GM23338 (cell line): ENCODE measurements around the gene HOXD4. TPM values are rescaled to one million over a fixed set of nuclear protein-coding genes. Genes with fewer than 3 reads are reported as not detected.

Experiments used
- ATAC-seq: fragments of 200-7000 bp; cut with Tn5 transposase; 3 replicates; pipeline ENCODE4 v1.9.1; 2020
- DNase-seq: peaks from one replicate; pipeline ENCODE4 v3.0.0-alpha.2; 2015; ENCODE audit warnings: low spot score
- H2AFZ ChIP-seq: fragments of 200-600 bp; sonication (generic); 2 replicates; pipeline ENCODE4 v1.8.0; 2016; ENCODE audit warnings: antibody characterized with exemption, mild to moderate bottlenecking, moderate library complexity
- H3F3A ChIP-seq: fragments of 200-600 bp; sonication (generic); replicated peaks from 2 replicates; pipeline ENCODE4 v1.8.0; 2017; ENCODE audit warnings: antibody characterized with exemption, mixed run types, low read depth
- H3K27ac ChIP-seq: fragments of 200-600 bp; sonication (generic); 2 replicates; pipeline ENCODE4 v1.6.1; 2016; ENCODE audit warnings: low read depth
- H3K27me3 ChIP-seq: fragments of 200-600 bp; sonication (generic); 2 replicates; pipeline ENCODE4 v1.8.0; 2016; ENCODE audit warnings: mild to moderate bottlenecking, mixed run types, moderate library complexity; ENCODE audit not compliant: insufficient read depth
- H3K36me3 ChIP-seq: fragments of 200-600 bp; sonication (generic); 2 replicates; pipeline ENCODE4 v1.8.0; 2016; ENCODE audit warnings: mild to moderate bottlenecking; ENCODE audit not compliant: insufficient read depth
- H3K4me1 ChIP-seq: fragments of 200-600 bp; sonication (generic); 2 replicates; pipeline ENCODE4 v1.8.0; 2016; ENCODE audit warnings: mild to moderate bottlenecking, moderate library complexity; ENCODE audit not compliant: insufficient read depth
- H3K4me2 ChIP-seq: fragments of 200-600 bp; sonication (generic); 2 replicates; pipeline ENCODE4 v1.7.1; 2017; ENCODE audit warnings: mixed run types
- H3K4me3 ChIP-seq: fragments of 200-600 bp; sonication (generic); 2 replicates; pipeline ENCODE4 v1.6.1; 2016; ENCODE audit warnings: mixed run types
- H3K79me2 ChIP-seq: fragments of 200-600 bp; sonication (generic); replicated peaks from 2 replicates; pipeline ENCODE4 v1.8.0; 2017; ENCODE audit warnings: mild to moderate bottlenecking; ENCODE audit not compliant: insufficient read depth
- H3K9me2 ChIP-seq: fragments of 200-600 bp; sonication (generic); 2 replicates; pipeline ENCODE4 v1.8.0; 2017; ENCODE audit not compliant: insufficient read depth
- H4K20me1 ChIP-seq: fragments of 200-600 bp; sonication (generic); replicated peaks from 2 replicates; pipeline ENCODE4 v1.8.0; 2017; ENCODE audit warnings: mild to moderate bottlenecking; ENCODE audit not compliant: insufficient read depth
- H3K27ac Mint-ChIP-seq: 2 replicates; pipeline ENCODE4 v1.8.0; 2020; ENCODE audit warnings: inconsistent platforms, mild to moderate bottlenecking, moderate library complexity, mixed read lengths
- H3K27me3 Mint-ChIP-seq: 3 replicates; pipeline ENCODE4 v1.8.0; 2022; ENCODE audit warnings: low read depth, mild to moderate bottlenecking, moderate library complexity, mixed read lengths, inconsistent platforms; ENCODE audit not compliant: insufficient read depth, poor library complexity
- H3K36me3 Mint-ChIP-seq: 3 replicates; pipeline ENCODE4 v1.8.0; 2021; ENCODE audit warnings: low read depth, mild to moderate bottlenecking, inconsistent platforms, moderate library complexity, mixed read lengths
- H3K4me1 Mint-ChIP-seq: 3 replicates; pipeline ENCODE4 v1.8.0; 2020; ENCODE audit warnings: mild to moderate bottlenecking, inconsistent platforms, mixed read lengths
- H3K4me3 Mint-ChIP-seq: 3 replicates; pipeline ENCODE4 v1.8.0; 2021; ENCODE audit warnings: moderate library complexity, mild to moderate bottlenecking, inconsistent platforms, mixed read lengths
- H3K9me3 Mint-ChIP-seq: 3 replicates; pipeline ENCODE4 v1.8.0; 2020; ENCODE audit warnings: moderate library complexity, mild to moderate bottlenecking, inconsistent platforms, mixed read lengths
- CREB1 ChIP-seq: fragments of 250-450 bp; sonication (Bioruptor Pico); IDR thresholded peaks from 2 replicates; pipeline ENCODE4 v1.5.0; 2020; ENCODE audit warnings: low read depth, mild to moderate bottlenecking, moderate library complexity
- CTCF ChIP-seq, 2 experiments: fragments of 200-600 bp in 1 of 2; sonication (generic) in 1 of 2; conservative IDR thresholded peaks; 2 replicates each; pipeline versions ENCODE4 v1.5.1 to v1.6.1; 2016 to 2017; ENCODE audit warnings: antibody characterized with exemption in 2 of 2, low read depth in 2 of 2, mild to moderate bottlenecking in 2 of 2, moderate library complexity in 1 of 2
- ETS1 ChIP-seq: IDR thresholded peaks from 2 replicates; pipeline ENCODE4 v1.6.1; 2016; ENCODE audit warnings: antibody characterized with exemption
- EZH2 ChIP-seq: fragments of 200-600 bp; sonication (generic); IDR thresholded peaks from one replicate; pipeline ENCODE4 v1.8.0; 2017; ENCODE audit warnings: antibody characterized with exemption, mild to moderate bottlenecking, low read depth; ENCODE audit not compliant: unreplicated experiment
- EZH2phosphoT487 ChIP-seq: fragments of 200-600 bp; sonication (generic); IDR thresholded peaks from one replicate; pipeline ENCODE4 v1.8.1; 2018; ENCODE audit warnings: antibody characterized with exemption; ENCODE audit not compliant: unreplicated experiment
- JUNB ChIP-seq: IDR thresholded peaks from one replicate; pipeline ENCODE4 v1.6.1; 2016; ENCODE audit warnings: antibody characterized with exemption; ENCODE audit not compliant: unreplicated experiment
- POLR2AphosphoS5 ChIP-seq: IDR thresholded peaks from 2 replicates; pipeline ENCODE4 v1.6.1; 2016; ENCODE audit warnings: antibody characterized with exemption, low read depth
- STAT1 ChIP-seq: IDR thresholded peaks from one replicate; pipeline ENCODE4 v1.6.1; 2016; ENCODE audit warnings: antibody characterized with exemption; ENCODE audit not compliant: unreplicated experiment
- ZNF114 ChIP-seq: fragments of 250-450 bp; sonication (Bioruptor Pico); IDR thresholded peaks from 2 replicates; pipeline ENCODE4 v1.5.0; 2020; ENCODE audit warnings: mild to moderate bottlenecking, moderate library complexity
- polyA plus RNA-seq: library from polyadenylated mRNA; unstranded; fragments of >200 nt; fragmentation: Nextera tagmentation; extraction: Ambion mirVana; gene quantifications from 2 replicates; pipeline ENCODE4 v1.2.1, GENCODE V29; 2016
- total RNA-seq: library from RNA; depleted of rRNA; stranded (reverse); fragments of >200 nt; shearing (Covaris generic); gene quantifications from 2 replicates; pipeline ENCODE4 v1.2.3, GENCODE V29; 2014

HOXD4 gene
- total and polyA plus RNA-seq, 2 experiments from 2014 or later = not detected

GRCh38 chr2:176140513-176141317 lies 10.6 kb upstream of the HOXD4 start:
- Mint-ChIP-seq H3K27me3 (peaks cover 98% of the 10 kb centered on the region), H3K36me3 (no peaks in the 10 kb centered on the region; the same call in 2 of the 3 replicates), H3K27ac (no peak overlapping the region), H3K9me3 (peaks cover 3% of the 10 kb centered on the region; the same call in 1 of the 3 replicates), H3K4me3 (peak overlapping the region; percentile 62), H3K4me1 (peaks cover 14% of the 10 kb centered on the region)
- Histone ChIP-seq H3K27me3 (peaks cover 100% of the 10 kb centered on the region), H3K4me2 (peak overlapping the region; percentile 81), H3K79me2 (no peaks in the 10 kb centered on the region), H3K27ac (no peak overlapping the region), H3K9me2 (no peaks in the 10 kb centered on the region), H2AFZ (peak overlapping the region; percentile 97), H3F3A (peaks cover 31% of the 10 kb centered on the region), H3K4me1 (peaks cover 19% of the 10 kb centered on the region), H4K20me1 (peaks cover 32% of the 10 kb centered on the region), H3K4me3 (peak overlapping the region; percentile 64), H3K36me3 (no peaks in the 10 kb centered on the region)
- ATAC-seq (peak; percentile 81), DNase-seq (peak; percentile 87)
- peak; percentile 25 for TF ChIP-seq EZH2
- no peak for TF ChIP-seq POLR2AphosphoS5
- peak; percentile 62; the same call in 1 of the 2 replicates for TF ChIP-seq ETS1
- peak; percentile 75 to 93 for TF ChIP-seq CTCF (conservative IDR thresholded peaks at IDR 0.05; ENCODE audit: low read depth in 2 of 2)
- no peak for TF ChIP-seq CREB1 (CRISPR knock-in tag)
- TF ChIP-seq STAT1 = no peak
- no peak for TF ChIP-seq EZH2phosphoT487
- TF ChIP-seq JUNB = no peak

- peaks cover 100% of the 10 kb centered on the region for H3K27me3 ChIP-seq
- no peak overlapping the region for H3K4me3 ChIP-seq
- H3K4me1 ChIP-seq = peaks cover 11% of the 10 kb centered on the region; the same call in 1 of the 2 replicates
- Mint-ChIP-seq H3K36me3 (no peaks in the 10 kb centered on the region), H3K27ac (no peak overlapping the region), H3K4me1 (peaks cover 14% of the 10 kb centered on the region), H3K4me3 (no peak overlapping the region), H3K27me3 (peaks cover 100% of the 10 kb centered on the region), H3K9me3 (peaks cover 3% of the 10 kb centered on the region; the same call in 1 of the 3 replicates)
- no peak overlapping the region for H2AFZ ChIP-seq
- no peak for ATAC-seq
- H3F3A ChIP-seq = peaks cover 31% of the 10 kb centered on the region
- TF ChIP-seq ZNF114 (CRISPR knock-in tag) (no peak), JUNB (no peak)
- H3K79me2 ChIP-seq = no peaks in the 10 kb centered on the region
- H3K4me2 ChIP-seq = no peak overlapping the region
- no peak overlapping the region for H3K27ac ChIP-seq
- no peaks in the 10 kb centered on the region for H3K36me3 ChIP-seq
- no peaks in the 10 kb centered on the region for H3K9me2 ChIP-seq
- H4K20me1 ChIP-seq = peaks cover 44% of the 10 kb centered on the region
- no peak for DNase-seq
Observed at GRCh38 chr2:176142281-176142680, 9.1 kb upstream of the HOXD4 start.
